LNCaP clone FGC (cell line): ENCODE results near the gene CCNK.

Source experiments
- DNase-seq: peaks from one replicate; pipeline ENCODE4 v3.0.0-alpha.2; 2011; ENCODE audit warnings: low read depth
- H3K4me3 ChIP-seq: 2 replicates; pipeline ENCODE4 v1.5.1; 2011; ENCODE audit warnings: mild to moderate bottlenecking, low read depth, low read length, control low read depth
- TF ChIP-seq, protein P1 (sequence below): IDR thresholded peaks from 2 replicates; pipeline ENCODE4 v1.5.1; 2012; ENCODE audit warnings: mild to moderate bottlenecking; ENCODE audit not compliant: control insufficient read depth, insufficient read depth; ENCODE audit errors: extremely low read depth

CCNK gene

GRCh38 chr14:99452968-99453367 lies 28.2 kb upstream of the CCNK start:
- H3K4me3 ChIP-seq, result no peak overlapping the region
- TF ChIP-seq, protein P1, sequence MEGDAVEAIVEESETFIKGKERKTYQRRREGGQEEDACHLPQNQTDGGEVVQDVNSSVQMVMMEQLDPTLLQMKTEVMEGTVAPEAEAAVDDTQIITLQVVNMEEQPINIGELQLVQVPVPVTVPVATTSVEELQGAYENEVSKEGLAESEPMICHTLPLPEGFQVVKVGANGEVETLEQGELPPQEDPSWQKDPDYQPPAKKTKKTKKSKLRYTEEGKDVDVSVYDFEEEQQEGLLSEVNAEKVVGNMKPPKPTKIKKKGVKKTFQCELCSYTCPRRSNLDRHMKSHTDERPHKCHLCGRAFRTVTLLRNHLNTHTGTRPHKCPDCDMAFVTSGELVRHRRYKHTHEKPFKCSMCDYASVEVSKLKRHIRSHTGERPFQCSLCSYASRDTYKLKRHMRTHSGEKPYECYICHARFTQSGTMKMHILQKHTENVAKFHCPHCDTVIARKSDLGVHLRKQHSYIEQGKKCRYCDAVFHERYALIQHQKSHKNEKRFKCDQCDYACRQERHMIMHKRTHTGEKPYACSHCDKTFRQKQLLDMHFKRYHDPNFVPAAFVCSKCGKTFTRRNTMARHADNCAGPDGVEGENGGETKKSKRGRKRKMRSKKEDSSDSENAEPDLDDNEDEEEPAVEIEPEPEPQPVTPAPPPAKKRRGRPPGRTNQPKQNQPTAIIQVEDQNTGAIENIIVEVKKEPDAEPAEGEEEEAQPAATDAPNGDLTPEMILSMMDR, result no peak
- no peak for DNase-seq

- H3K4me3 ChIP-seq, result no peak overlapping the region
- no peak for DNase-seq
- TF ChIP-seq, protein P1, result no peak
Observed at GRCh38 chr14:99454246-99454645, 27.0 kb upstream of the CCNK start.

- H3K4me3 ChIP-seq, result no peak overlapping the region
- DNase-seq, result no peak
- TF ChIP-seq, protein P1, result no peak
Observed at GRCh38 chr14:99459481-99460100, 21.6 kb upstream of the CCNK start.

DNA sequence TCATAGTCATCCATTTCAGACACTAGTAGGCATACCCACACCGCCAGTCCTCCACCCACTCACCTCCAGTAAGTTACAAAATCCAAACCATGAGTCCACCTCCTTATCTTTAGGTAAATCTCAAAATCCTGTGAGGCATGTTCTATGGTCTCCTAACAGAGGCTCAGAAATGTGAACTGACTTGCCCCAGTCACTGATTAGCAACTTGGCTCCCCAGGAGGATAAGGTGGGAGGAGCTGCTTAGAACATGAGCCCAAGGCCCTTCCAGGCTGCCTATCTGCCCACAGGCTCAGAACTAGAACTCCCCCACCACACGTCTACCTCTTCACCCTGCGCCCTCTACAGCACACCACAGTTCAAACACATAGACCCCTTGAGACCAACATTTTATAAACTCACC lies 20.4 kb upstream of the CCNK start:
- TF ChIP-seq, protein P1, result no peak
- no peak for DNase-seq
- H3K4me3 ChIP-seq, result no peak overlapping the region

DNA sequence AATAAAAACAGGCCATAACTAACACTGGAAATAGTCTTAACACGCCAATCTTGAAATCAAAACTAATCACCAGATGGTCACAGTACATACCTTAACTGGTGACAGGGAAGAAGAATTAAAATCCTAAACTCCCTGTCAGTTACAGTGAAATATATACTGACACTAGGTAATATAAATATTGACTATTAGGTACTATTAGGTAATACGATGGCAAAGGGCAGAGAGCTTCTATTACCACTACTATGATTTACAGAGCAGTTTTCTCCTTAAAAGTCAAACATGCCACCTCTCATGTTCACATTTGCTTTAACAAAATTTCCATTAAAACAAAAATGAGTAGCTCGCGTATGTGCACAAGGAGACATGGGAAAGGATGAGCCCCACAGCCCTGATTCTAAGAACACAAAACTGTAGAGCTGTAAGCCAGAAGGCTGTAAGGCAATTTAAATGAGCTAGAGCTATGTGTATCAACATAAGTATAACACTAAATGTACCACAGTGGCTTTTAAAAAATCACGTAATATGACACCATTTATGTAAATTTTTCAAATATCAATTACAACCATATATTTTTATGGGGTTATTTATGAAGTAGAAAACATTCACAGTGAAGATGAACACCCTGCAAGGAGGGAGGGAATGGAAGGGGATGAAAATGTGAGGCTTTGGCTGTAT lies 19.7 kb upstream of the CCNK start:
- DNase-seq, result no peak
- H3K4me3 ChIP-seq, result no peak overlapping the region
- TF ChIP-seq, protein P1, result no peak

DNA sequence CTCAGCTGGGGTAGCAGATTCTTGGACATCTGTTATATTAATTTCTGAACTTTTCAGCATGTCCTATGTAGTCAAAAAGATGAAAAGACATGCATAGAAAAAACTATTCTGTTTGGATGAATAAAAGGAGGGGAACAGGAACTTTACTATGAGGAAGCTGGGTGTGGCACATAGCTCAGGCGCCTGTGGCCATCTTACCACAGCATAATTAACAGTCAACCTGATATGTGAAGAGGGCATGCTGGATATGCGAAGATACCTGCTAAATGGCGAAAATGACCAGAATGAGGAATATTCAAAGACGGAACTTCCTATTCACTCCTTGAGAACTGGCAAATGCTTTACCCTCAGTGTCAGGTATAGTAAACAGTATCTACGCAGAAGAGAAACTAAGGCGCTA lies 19.0 kb upstream of the CCNK start:
- no peak for DNase-seq
- TF ChIP-seq, protein P1, result no peak
- H3K4me3 ChIP-seq, result no peak overlapping the region

GRCh38 chr14:99463974-99464373 lies 17.2 kb upstream of the CCNK start:
- TF ChIP-seq, protein P1, result no peak
- no peak for DNase-seq
- no peak overlapping the region for H3K4me3 ChIP-seq
